ENCODE results near the gene CFAP92.

Gene CFAP92

GRCh38 chr3:129010310-129010956, 16.6 kb upstream of the CFAP92 start:
- TF ChIP-seq CTCF (IDR thresholded peaks at IDR 0.05) = no peak

GRCh38 chr3:129009266-129009665, 15.4 kb upstream of the CFAP92 start:
- no peak for TF ChIP-seq CTCF (IDR thresholded peaks at IDR 0.05)

GRCh38 chr3:129007792-129008191, 13.9 kb upstream of the CFAP92 start:
- TF ChIP-seq CTCF (IDR thresholded peaks at IDR 0.05) = no peak

GRCh38 chr3:129006864-129007263, 13.0 kb upstream of the CFAP92 start:
- TF ChIP-seq CTCF (IDR thresholded peaks at IDR 0.05) = no peak

- no peak for TF ChIP-seq CTCF (IDR thresholded peaks at IDR 0.05)
Measured at GRCh38 chr3:129005526-129006303, 11.8 kb upstream of the CFAP92 start.

GRCh38 chr3:129004639-129005295, 10.9 kb upstream of the CFAP92 start:
- no peak for TF ChIP-seq CTCF (IDR thresholded peaks at IDR 0.05)

- peak; percentile 62 for TF ChIP-seq CTCF (IDR thresholded peaks at IDR 0.05)
Measured at GRCh38 chr3:129003578-129004112, 9.8 kb upstream of the CFAP92 start.
